ENCODE measurements around the gene TRIM66. TPM values are rescaled to one million over a fixed set of nuclear protein-coding genes. Genes with fewer than 3 reads are reported as not detected.

The TRIM66 gene
- total RNA-seq, 4 donors from 2014 or later: 12.1 to 34.2 (median 19.8) TPM

DNA sequence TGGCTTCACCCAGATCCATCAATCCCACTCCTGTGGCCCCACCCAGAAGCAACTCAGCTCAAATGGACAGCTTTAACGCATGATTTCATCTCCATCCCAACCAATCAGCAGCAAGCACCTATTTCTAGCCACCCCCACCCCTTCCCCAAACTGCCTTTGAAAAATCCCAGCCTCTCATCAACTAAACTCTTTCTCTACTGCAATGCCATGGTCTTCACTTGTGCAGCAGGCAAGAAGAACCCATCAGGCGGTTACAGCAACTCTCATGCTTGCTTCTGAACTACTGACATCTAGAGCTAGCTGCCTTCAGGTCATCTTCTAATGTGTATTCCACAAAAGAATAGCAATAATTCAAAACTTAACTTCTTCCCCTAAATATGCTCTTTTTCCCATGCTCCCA lies 46.3 kb downstream of the TRIM66 start:
- Histone ChIP-seq H3K27me3 (no peaks in the 10 kb centered on the region), H3K36me3 (peaks cover 0 to 70% (median 0%) of the 10 kb centered on the region in 3 donors), H3K27ac (no peak overlapping the region), H3K4me1 (no peaks in the 10 kb centered on the region), H3K4me3 (no peak overlapping the region), H3K9me3 (peaks cover 0 to 10% (median 0%) of the 10 kb centered on the region in 4 donors)
- TF ChIP-seq, protein P1, sequence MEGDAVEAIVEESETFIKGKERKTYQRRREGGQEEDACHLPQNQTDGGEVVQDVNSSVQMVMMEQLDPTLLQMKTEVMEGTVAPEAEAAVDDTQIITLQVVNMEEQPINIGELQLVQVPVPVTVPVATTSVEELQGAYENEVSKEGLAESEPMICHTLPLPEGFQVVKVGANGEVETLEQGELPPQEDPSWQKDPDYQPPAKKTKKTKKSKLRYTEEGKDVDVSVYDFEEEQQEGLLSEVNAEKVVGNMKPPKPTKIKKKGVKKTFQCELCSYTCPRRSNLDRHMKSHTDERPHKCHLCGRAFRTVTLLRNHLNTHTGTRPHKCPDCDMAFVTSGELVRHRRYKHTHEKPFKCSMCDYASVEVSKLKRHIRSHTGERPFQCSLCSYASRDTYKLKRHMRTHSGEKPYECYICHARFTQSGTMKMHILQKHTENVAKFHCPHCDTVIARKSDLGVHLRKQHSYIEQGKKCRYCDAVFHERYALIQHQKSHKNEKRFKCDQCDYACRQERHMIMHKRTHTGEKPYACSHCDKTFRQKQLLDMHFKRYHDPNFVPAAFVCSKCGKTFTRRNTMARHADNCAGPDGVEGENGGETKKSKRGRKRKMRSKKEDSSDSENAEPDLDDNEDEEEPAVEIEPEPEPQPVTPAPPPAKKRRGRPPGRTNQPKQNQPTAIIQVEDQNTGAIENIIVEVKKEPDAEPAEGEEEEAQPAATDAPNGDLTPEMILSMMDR (IDR thresholded peaks at IDR 0.05): no peak
- no peak for TF ChIP-seq POLR2A (IDR thresholded peaks at IDR 0.05)
- DNase-seq: no peak

DNA sequence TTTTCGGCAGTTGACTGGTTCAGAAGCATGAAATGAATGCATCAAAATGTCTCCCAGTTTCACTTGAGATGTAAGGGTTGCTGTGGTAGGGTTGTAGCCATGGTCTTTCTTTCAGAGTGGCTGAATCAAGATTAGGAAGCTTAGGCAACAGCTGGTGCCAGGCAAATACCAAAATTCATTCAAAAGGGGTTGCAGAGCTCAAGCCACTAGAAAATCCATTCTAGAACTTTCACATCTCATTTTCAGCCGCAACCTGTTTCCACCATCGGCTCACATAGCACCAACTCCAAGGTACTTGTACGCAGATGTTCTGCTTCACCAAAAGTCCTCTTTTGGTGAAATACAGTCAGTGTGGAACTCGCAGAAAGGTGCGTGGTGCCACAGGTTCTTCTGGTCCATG lies 48.0 kb downstream of the TRIM66 start:
- Histone ChIP-seq H3K27ac (no peak overlapping the region), H3K9me3 (peaks cover 0 to 10% (median 0%) of the 10 kb centered on the region in 4 donors), H3K4me3 (no peak overlapping the region), H3K36me3 (peaks cover 0 to 55% (median 0%) of the 10 kb centered on the region in 3 donors), H3K4me1 (no peaks in the 10 kb centered on the region), H3K27me3 (no peaks in the 10 kb centered on the region)
- no peak for DNase-seq
- TF ChIP-seq, protein P1 (IDR thresholded peaks at IDR 0.05): no peak
- no peak for TF ChIP-seq POLR2A (IDR thresholded peaks at IDR 0.05)

DNA sequence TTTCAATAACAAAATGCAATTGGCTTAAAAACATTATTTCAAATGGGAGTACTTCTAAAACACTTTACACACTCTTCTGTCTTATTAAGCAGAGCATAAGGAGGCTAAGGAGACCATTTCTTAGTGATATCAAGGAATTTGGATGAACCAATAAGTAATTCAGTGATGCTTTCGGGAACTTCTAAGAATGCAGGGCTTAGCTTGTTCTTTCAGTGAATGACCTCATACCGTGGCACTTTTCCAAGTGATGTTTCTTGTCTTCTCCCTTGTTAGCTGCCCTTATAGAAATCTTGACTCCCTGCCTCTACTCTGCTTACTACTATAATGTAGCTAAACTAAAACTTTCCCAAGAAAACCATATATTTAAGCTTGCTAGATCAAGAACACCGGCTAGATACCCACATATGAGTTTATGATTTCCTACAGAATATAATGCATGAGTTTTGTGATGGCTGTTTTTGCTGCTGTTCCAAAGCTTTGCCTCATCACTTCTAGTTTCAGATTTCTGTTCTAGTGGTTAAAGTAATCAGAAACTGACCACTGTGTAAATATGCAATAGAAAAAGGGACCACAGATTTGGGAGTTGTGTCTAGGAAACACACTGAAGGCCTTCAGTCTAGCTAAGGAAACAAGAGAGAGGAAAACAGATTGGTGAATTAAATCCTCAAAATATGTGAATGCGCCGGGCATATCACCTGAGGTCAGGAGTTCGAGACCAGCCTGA lies 50.9 kb downstream of the TRIM66 start:
- no peak for TF ChIP-seq POLR2A (IDR thresholded peaks at IDR 0.05)
- TF ChIP-seq, protein P1 (IDR thresholded peaks at IDR 0.05): no peak
- peaks cover 0 to 29% (median 0%) of the 10 kb centered on the region in 3 donors for H3K36me3 ChIP-seq
- H3K4me1 ChIP-seq: no peaks in the 10 kb centered on the region
- H3K4me3 ChIP-seq: no peak overlapping the region
- no peak for DNase-seq
- peaks cover 0 to 10% (median 0%) of the 10 kb centered on the region in 4 donors for H3K9me3 ChIP-seq
- H3K27me3 ChIP-seq: no peaks in the 10 kb centered on the region
- no peak overlapping the region for H3K27ac ChIP-seq

DNA sequence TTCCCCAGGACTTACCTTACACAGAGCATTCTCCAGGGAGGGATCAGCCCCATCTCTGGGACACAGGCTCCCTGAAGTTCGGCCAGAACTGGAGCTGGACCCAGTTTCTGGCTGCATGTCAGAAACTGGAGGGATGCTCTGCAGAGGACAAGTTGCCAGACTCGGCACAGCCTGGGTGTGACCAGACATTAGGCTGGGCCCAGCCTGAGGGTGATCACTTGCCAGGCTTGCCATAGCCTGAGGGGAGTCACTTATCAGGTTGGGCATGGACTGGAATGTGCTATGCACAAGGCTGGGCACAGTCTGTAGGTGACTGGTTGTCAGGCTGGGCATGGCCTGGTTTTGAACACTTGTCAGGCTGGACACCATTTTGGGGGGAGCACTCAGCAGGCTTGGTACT lies 57.8 kb downstream of the TRIM66 start:
- no peak for DNase-seq
- peaks cover 0 to 42% (median 0%) of the 10 kb centered on the region in 3 donors for H3K36me3 ChIP-seq
- TF ChIP-seq, protein P1 (IDR thresholded peaks at IDR 0.05): no peak
- TF ChIP-seq POLR2A (IDR thresholded peaks at IDR 0.05): no peak
- no peak overlapping the region for H3K4me3 ChIP-seq
- no peaks in the 10 kb centered on the region for H3K27me3 ChIP-seq
- H3K27ac ChIP-seq: no peak overlapping the region
- H3K9me3 ChIP-seq: no peaks in the 10 kb centered on the region
- H3K4me1 ChIP-seq: no peaks in the 10 kb centered on the region

DNA sequence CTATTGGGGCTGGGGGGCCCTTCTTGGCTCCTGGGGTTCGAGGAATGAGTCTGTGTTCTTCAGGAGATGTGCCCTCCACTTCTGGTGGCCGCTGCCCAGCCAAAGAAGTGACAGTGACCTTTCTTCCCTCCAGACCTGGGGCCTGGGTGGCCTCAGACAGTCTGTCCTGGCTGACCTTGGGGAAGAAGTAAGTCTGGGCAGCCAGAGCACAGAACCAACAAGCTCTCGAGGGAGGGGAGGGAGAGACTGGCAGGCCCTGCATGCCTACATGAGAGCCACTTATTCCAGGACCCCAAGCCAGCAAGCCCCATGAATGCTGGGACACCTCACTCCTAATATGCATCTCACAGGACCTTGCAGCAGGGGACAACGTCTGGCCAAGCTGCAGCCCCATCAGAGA lies 61.3 kb downstream of the TRIM66 start:
- Histone ChIP-seq H3K27ac (no peak overlapping the region), H3K36me3 (peaks cover 0 to 63% (median 0%) of the 10 kb centered on the region in 3 donors), H3K4me3 (no peak overlapping the region), H3K4me1 (no peaks in the 10 kb centered on the region), H3K9me3 (no peaks in the 10 kb centered on the region), H3K27me3 (no peaks in the 10 kb centered on the region)
- no peak for DNase-seq
- no peak for TF ChIP-seq POLR2A (IDR thresholded peaks at IDR 0.05)
- TF ChIP-seq, protein P1 (IDR thresholded peaks at IDR 0.05): no peak

Measured in Peyer's patch (tissue), 4 donors.